Thyroid gland (tissue), 4 donors: Measurements from ENCODE around the gene ACTN3.

Experiments used
- CTCF ChIP-seq, 6 experiments: fragments of 200-600 bp in 3 of 6; fragments of 450-650 bp in 3 of 6; sonication (generic) in 3 of 6; IDR thresholded peaks; one replicate each; pipeline ENCODE4 v1.5.1; 2016 to 2019; ENCODE audit warnings: antibody characterized with exemption in 6 of 6, mild to moderate bottlenecking in 2 of 6, inconsistent platforms in 1 of 6, moderate library complexity in 1 of 6
- POLR2A ChIP-seq, 2 donors: fragments of 450-650 bp; IDR thresholded peaks; one replicate each; pipeline ENCODE4 v1.6.1; 2017; ENCODE audit warnings: antibody characterized with exemption in 2 of 2, mild to moderate bottlenecking in 2 of 2, moderate library complexity in 1 of 2

- TF ChIP-seq CTCF (IDR thresholded peaks at IDR 0.05) (no peak), POLR2A (IDR thresholded peaks at IDR 0.05) (no peak)
These were observed 13.4 kb downstream of the ACTN3 start for GRCh38 chr11:66559866-66560676.
